DOHH2 (cell line): ENCODE results near the gene SMYD1.

Source experiments
- H3F3A ChIP-seq: fragments of 200-600 bp; sonication (generic), shearing (Covaris generic); 2 replicates; pipeline ENCODE4 v1.6.0; 2016; ENCODE audit warnings: antibody characterized with exemption, mild to moderate bottlenecking; ENCODE audit not compliant: control insufficient read depth, insufficient read depth
- H3K27ac ChIP-seq: fragments of 200-600 bp; sonication (generic); 2 replicates; pipeline ENCODE4 v1.5.1; 2014; ENCODE audit warnings: low read depth, mild to moderate bottlenecking, low read length, moderate library complexity
- H3K27me3 ChIP-seq: fragments of 200-600 bp; sonication (generic); 2 replicates; pipeline ENCODE4 v1.6.1; 2014; ENCODE audit warnings: mild to moderate bottlenecking, low read length, mixed read lengths; ENCODE audit not compliant: control insufficient read depth
- H3K36me3 ChIP-seq: fragments of 200-600 bp; sonication (generic); 2 replicates; pipeline ENCODE4 v1.6.1; 2014; ENCODE audit warnings: mild to moderate bottlenecking, low read length, moderate library complexity, mixed read lengths; ENCODE audit not compliant: control insufficient read depth
- H3K4me1 ChIP-seq: fragments of 200-600 bp; sonication (generic); 2 replicates; pipeline ENCODE4 v1.6.1; 2014; ENCODE audit warnings: mild to moderate bottlenecking, low read length, mixed read lengths; ENCODE audit not compliant: control insufficient read depth
- H3K4me2 ChIP-seq: fragments of 200-600 bp; sonication (generic); 2 replicates; pipeline ENCODE4 v1.6.0; 2014; ENCODE audit warnings: mild to moderate bottlenecking, low read length, moderate library complexity
- H3K4me3 ChIP-seq: fragments of 200-600 bp; sonication (generic); 2 replicates; pipeline ENCODE4 v1.5.1; 2014; ENCODE audit warnings: mild to moderate bottlenecking, low read length, mixed read lengths
- H3K79me2 ChIP-seq: fragments of 200-600 bp; sonication (generic); 2 replicates; pipeline ENCODE4 v1.6.1; 2014; ENCODE audit warnings: mild to moderate bottlenecking, low read length, mixed read lengths; ENCODE audit not compliant: control insufficient read depth
- H3K9me2 ChIP-seq: fragments of 200-600 bp; sonication (generic); replicated peaks from 2 replicates; pipeline ENCODE4 v1.6.1; 2014; ENCODE audit warnings: mild to moderate bottlenecking, low read length, mixed read lengths; ENCODE audit not compliant: control insufficient read depth
- H3K9me3 ChIP-seq: fragments of 200-600 bp; sonication (generic); 2 replicates; pipeline ENCODE4 v1.6.1; 2014; ENCODE audit warnings: antibody characterized with exemption, low read length, mixed read lengths; ENCODE audit not compliant: control insufficient read depth, insufficient read depth
- H4K20me1 ChIP-seq: fragments of 200-600 bp; sonication (generic); 2 replicates; pipeline ENCODE4 v1.6.0; 2014; ENCODE audit warnings: low read depth, mild to moderate bottlenecking, antibody characterized with exemption, low read length, moderate library complexity; ENCODE audit not compliant: control insufficient read depth, insufficient read depth
- EZH2phosphoT487 ChIP-seq: fragments of 200-600 bp; sonication (generic); IDR thresholded peaks from 2 replicates; pipeline ENCODE4 v1.6.1; 2017; ENCODE audit warnings: borderline replicate concordance, mild to moderate bottlenecking, antibody characterized with exemption, low read length, moderate library complexity, mixed read lengths
- TF ChIP-seq, protein P1 (sequence below): fragments of 200-600 bp; sonication (generic); IDR thresholded peaks from one replicate; pipeline ENCODE4 v1.5.1; 2014; ENCODE audit warnings: antibody characterized with exemption, mild to moderate bottlenecking, low read depth, low read length; ENCODE audit not compliant: poor library complexity, severe bottlenecking

SMYD1 gene

DNA sequence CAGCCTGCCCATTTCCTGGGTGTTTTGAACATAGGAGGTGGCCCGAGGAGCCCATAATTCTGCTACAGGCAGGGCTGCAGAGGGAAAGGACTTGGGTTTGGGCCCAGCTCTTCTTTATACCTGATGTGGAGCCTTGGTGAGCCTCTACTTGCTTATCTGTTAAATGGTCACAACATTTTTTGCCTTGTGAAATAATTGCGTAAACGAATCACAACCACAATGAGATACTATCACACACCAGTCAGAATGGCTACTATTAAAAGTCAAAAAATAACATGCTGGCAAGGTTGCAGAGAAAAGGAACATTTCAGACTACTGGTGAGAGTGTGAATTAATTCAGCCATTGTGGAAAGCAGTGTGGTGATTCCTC lies 64.4 kb downstream of the SMYD1 start:
- no peak for TF ChIP-seq EZH2phosphoT487
- TF ChIP-seq, protein P1, sequence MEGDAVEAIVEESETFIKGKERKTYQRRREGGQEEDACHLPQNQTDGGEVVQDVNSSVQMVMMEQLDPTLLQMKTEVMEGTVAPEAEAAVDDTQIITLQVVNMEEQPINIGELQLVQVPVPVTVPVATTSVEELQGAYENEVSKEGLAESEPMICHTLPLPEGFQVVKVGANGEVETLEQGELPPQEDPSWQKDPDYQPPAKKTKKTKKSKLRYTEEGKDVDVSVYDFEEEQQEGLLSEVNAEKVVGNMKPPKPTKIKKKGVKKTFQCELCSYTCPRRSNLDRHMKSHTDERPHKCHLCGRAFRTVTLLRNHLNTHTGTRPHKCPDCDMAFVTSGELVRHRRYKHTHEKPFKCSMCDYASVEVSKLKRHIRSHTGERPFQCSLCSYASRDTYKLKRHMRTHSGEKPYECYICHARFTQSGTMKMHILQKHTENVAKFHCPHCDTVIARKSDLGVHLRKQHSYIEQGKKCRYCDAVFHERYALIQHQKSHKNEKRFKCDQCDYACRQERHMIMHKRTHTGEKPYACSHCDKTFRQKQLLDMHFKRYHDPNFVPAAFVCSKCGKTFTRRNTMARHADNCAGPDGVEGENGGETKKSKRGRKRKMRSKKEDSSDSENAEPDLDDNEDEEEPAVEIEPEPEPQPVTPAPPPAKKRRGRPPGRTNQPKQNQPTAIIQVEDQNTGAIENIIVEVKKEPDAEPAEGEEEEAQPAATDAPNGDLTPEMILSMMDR, result no peak

DNA sequence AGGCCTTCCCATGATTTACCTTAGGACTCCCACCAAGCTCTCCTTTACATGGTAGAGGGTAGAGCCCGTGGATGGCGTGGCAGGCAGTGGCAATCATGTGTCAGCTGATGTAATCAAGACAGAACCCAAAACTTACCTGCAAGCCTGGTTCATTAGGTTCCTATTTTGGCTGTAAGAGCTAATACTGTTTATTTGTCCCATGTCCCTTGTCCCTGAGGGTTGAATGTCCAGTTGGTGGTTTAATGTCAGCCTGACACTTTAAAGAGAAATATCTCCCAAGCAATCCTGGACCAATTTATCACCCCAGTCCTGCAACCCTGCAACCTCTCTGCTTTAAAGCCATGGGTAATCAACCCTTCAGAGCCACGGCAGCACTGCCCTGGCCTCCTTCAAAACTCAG lies 66.2 kb downstream of the SMYD1 start:
- Histone ChIP-seq H3K36me3 (no peaks in the 10 kb centered on the region), H3K9me3 (no peaks in the 10 kb centered on the region), H3K4me1 (no peaks in the 10 kb centered on the region), H3K4me3 (no peak overlapping the region), H3K27ac (no peak overlapping the region), H3F3A (no peaks in the 10 kb centered on the region), H3K9me2 (no peaks in the 10 kb centered on the region), H4K20me1 (no peaks in the 10 kb centered on the region), H3K4me2 (no peak overlapping the region), H3K79me2 (no peaks in the 10 kb centered on the region), H3K27me3 (no peaks in the 10 kb centered on the region)
- no peak for TF ChIP-seq EZH2phosphoT487
- TF ChIP-seq, protein P1, result no peak

More for the DNA sequence above, 64.4 kb downstream of the SMYD1 start:
- Histone ChIP-seq H3K9me3 (no peaks in the 10 kb centered on the region), H3K27me3 (no peaks in the 10 kb centered on the region; the same call in 1 of the 2 replicates), H3K27ac (no peak overlapping the region), H3K4me3 (no peak overlapping the region), H3K36me3 (no peaks in the 10 kb centered on the region), H3F3A (no peaks in the 10 kb centered on the region), H3K4me1 (no peaks in the 10 kb centered on the region), H3K79me2 (no peaks in the 10 kb centered on the region), H4K20me1 (no peaks in the 10 kb centered on the region), H3K9me2 (no peaks in the 10 kb centered on the region), H3K4me2 (no peak overlapping the region)

DNA sequence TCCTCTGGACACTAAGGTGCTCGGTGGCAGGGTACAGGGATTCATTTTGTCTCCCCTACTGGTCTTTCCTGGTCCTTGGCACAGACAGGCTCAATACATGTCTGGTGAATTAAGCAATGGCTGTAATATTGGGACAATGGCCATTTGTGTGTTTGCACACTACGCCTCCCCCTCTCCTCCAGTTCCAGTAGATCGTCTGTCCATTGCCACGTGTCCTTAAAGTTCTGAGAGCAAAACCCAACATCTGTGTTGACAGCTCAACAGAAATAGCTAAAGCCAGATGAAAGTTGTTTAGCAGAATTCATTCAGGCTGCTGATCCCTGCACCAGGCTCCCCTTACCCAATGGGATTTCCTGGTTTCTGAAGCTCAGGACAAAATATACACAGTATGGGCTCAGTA lies 69.2 kb downstream of the SMYD1 start:
- Histone ChIP-seq H3K9me3 (no peaks in the 10 kb centered on the region), H3K36me3 (no peaks in the 10 kb centered on the region), H3F3A (no peaks in the 10 kb centered on the region), H3K27ac (no peak overlapping the region), H3K4me1 (no peaks in the 10 kb centered on the region), H3K9me2 (no peaks in the 10 kb centered on the region), H3K79me2 (no peaks in the 10 kb centered on the region), H3K27me3 (0 out of 2 replicates have a peak, but pooled peaks cover 6% of the 10 kb centered on the region), H3K4me3 (no peak overlapping the region), H4K20me1 (no peaks in the 10 kb centered on the region), H3K4me2 (no peak overlapping the region)
- TF ChIP-seq EZH2phosphoT487, result no peak
- TF ChIP-seq, protein P1, result no peak
